SK-N-MC (cell line): ENCODE data around the gene MKS1.

Source experiments
- EZH2 ChIP-seq: fragments of 200-600 bp; sonication (generic); IDR thresholded peaks from one replicate; pipeline ENCODE4 v1.6.1; 2017; ENCODE audit warnings: antibody characterized with exemption
- FOXP2 ChIP-seq: optimal IDR thresholded peaks from 2 replicates; pipeline ENCODE3; 2011; ENCODE audit warnings: mild to moderate bottlenecking, moderate library complexity; ENCODE audit not compliant: insufficient read depth; ENCODE audit errors: extremely low read length, control extremely low read depth
- POLR2AphosphoS5 ChIP-seq: IDR thresholded peaks from 2 replicates; pipeline ENCODE4 v1.6.1; 2012; ENCODE audit warnings: mild to moderate bottlenecking, low read depth, low read length, borderline replicate concordance

- TF ChIP-seq EZH2 (no peak), POLR2AphosphoS5 (no peak), FOXP2 (no peak)
Measured at GRCh38 chr17:58244963-58245362, 25.9 kb upstream of the MKS1 start.
